SU-DHL-6 (cell line): ENCODE measurements around the gene SNIP1.
"Not testable (repeated sequence)": the region's sequence is repeated elsewhere in the genome, so short reads cannot be mapped to it uniquely, and the experiment has no call there.

ENCODE experiments used
- H2AFZ ChIP-seq: fragments of 200-600 bp; sonication (generic); 2 replicates; pipeline ENCODE4 v1.6.1; 2014; ENCODE audit warnings: low read depth, mild to moderate bottlenecking, moderate library complexity, mixed read lengths, antibody characterized with exemption, low read length; ENCODE audit not compliant: severe bottlenecking
- H3F3A ChIP-seq: fragments of 200-600 bp; shearing (Covaris generic); 2 replicates; pipeline ENCODE4 v1.6.0; 2016; ENCODE audit warnings: antibody characterized with exemption, mild to moderate bottlenecking; ENCODE audit not compliant: insufficient read depth
- H3K27ac ChIP-seq: fragments of 200-600 bp; sonication (generic); 2 replicates; pipeline ENCODE4 v1.5.1; 2016; ENCODE audit warnings: low read depth, mild to moderate bottlenecking, low read length, moderate library complexity, mixed read lengths
- H3K27me3 ChIP-seq: fragments of 200-600 bp; sonication (generic), shearing (Covaris generic); 2 replicates; pipeline ENCODE4 v1.6.0; 2014; ENCODE audit warnings: mild to moderate bottlenecking, low read length
- H3K36me3 ChIP-seq: fragments of 200-600 bp; sonication (generic); 2 replicates; pipeline ENCODE4 v1.6.1; 2014; ENCODE audit warnings: mild to moderate bottlenecking, low read length, mixed read lengths
- H3K4me2 ChIP-seq: fragments of 300-600, 200-600 bp; shearing (Covaris generic), sonication (generic); 2 replicates; pipeline ENCODE4 v1.6.0; 2014; ENCODE audit warnings: low read length, low read depth, mild to moderate bottlenecking; ENCODE audit not compliant: poor library complexity, severe bottlenecking
- H3K4me3 ChIP-seq: fragments of 200-600 bp; sonication (generic); 2 replicates; pipeline ENCODE4 v1.5.1; 2014; ENCODE audit warnings: antibody characterized with exemption, low read length, mild to moderate bottlenecking, mixed read lengths; ENCODE audit not compliant: insufficient read depth, poor library complexity, severe bottlenecking
- H3K79me2 ChIP-seq: fragments of 200-600 bp; sonication (generic); 2 replicates; pipeline ENCODE4 v1.6.1; 2014; ENCODE audit warnings: mild to moderate bottlenecking, low read length, moderate library complexity; ENCODE audit not compliant: insufficient read depth
- H3K9ac ChIP-seq: fragments of 200-600 bp; sonication (generic); 2 replicates; pipeline ENCODE4 v1.7.0; 2014; ENCODE audit warnings: mild to moderate bottlenecking, low read length
- H3K9me2 ChIP-seq: fragments of 200-600 bp; sonication (generic); replicated peaks from 2 replicates; pipeline ENCODE4 v1.6.1; 2014; ENCODE audit warnings: low read length; ENCODE audit not compliant: insufficient read depth
- H3K9me3 ChIP-seq: fragments of 200-600 bp; sonication (generic); 2 replicates; pipeline ENCODE4 v1.6.1; 2014; ENCODE audit warnings: low read length, mixed read lengths; ENCODE audit not compliant: insufficient read depth
- H4K20me1 ChIP-seq: fragments of 200-600 bp; sonication (generic); 2 replicates; pipeline ENCODE4 v1.6.1; 2014; ENCODE audit warnings: low read depth, mild to moderate bottlenecking, antibody characterized with exemption, low read length, moderate library complexity, mixed read lengths
- CTCF ChIP-seq: fragments of 200-600 bp; sonication (generic); IDR thresholded peaks from one replicate; pipeline ENCODE4 v1.5.1; 2017; ENCODE audit warnings: antibody characterized with exemption, mild to moderate bottlenecking, low read length, moderate library complexity; ENCODE audit not compliant: insufficient read depth, poor library complexity, severe bottlenecking
- EZH2phosphoT487 ChIP-seq: fragments of 200-600 bp; sonication (generic), shearing (Covaris generic); conservative IDR thresholded peaks from 2 replicates; pipeline ENCODE4 v1.6.1; 2018; ENCODE audit warnings: mild to moderate bottlenecking, antibody characterized with exemption, low read length, moderate library complexity, mixed read lengths

Gene SNIP1

GRCh38 chr1:37593726-37594125 lies 39.6 kb upstream of the SNIP1 start:
- H3K27me3 ChIP-seq: no peaks in the 10 kb centered on the region
- no peaks in the 10 kb centered on the region for H3K9me3 ChIP-seq
- no peak overlapping the region for H3K9ac ChIP-seq
- H3K36me3 ChIP-seq: peaks cover 26% of the 10 kb centered on the region; the same call in 1 of the 2 replicates
- H3K4me2 ChIP-seq: peak overlapping the region; percentile 82
- H3F3A ChIP-seq: no peaks in the 10 kb centered on the region
- H3K79me2 ChIP-seq: peaks cover 41% of the 10 kb centered on the region
- TF ChIP-seq CTCF: no peak
- TF ChIP-seq EZH2phosphoT487: no peak
- no peak overlapping the region for H2AFZ ChIP-seq
- no peak overlapping the region for H3K27ac ChIP-seq
- no peak overlapping the region for H3K4me3 ChIP-seq
- peaks cover 6% of the 10 kb centered on the region; the same call in 1 of the 2 replicates for H4K20me1 ChIP-seq
- no peaks in the 10 kb centered on the region for H3K9me2 ChIP-seq

GRCh38 chr1:37588939-37589338 lies 34.8 kb upstream of the SNIP1 start:
- no peaks in the 10 kb centered on the region for H3K9me3 ChIP-seq
- peaks cover 24% of the 10 kb centered on the region for H3K79me2 ChIP-seq
- no peak overlapping the region for H2AFZ ChIP-seq
- no peak overlapping the region for H3K27ac ChIP-seq
- no peak overlapping the region for H3K9ac ChIP-seq
- H3K9me2 ChIP-seq: no peaks in the 10 kb centered on the region
- H3K4me2 ChIP-seq: no peak overlapping the region
- peaks cover 52% of the 10 kb centered on the region; the same call in 1 of the 2 replicates for H3K36me3 ChIP-seq
- H3K4me3 ChIP-seq: no peak overlapping the region
- TF ChIP-seq CTCF (no peak), EZH2phosphoT487 (no peak)
- no peaks in the 10 kb centered on the region for H3F3A ChIP-seq
- no peaks in the 10 kb centered on the region for H3K27me3 ChIP-seq
- H4K20me1 ChIP-seq: peaks cover 3% of the 10 kb centered on the region; the same call in 1 of the 2 replicates

- not testable (repeated sequence) for H3F3A ChIP-seq, H3K27ac ChIP-seq, H3K4me3 ChIP-seq, H3K9me3 ChIP-seq, H3K9ac ChIP-seq, H3K27me3 ChIP-seq, H3K4me2 ChIP-seq, H4K20me1 ChIP-seq, H2AFZ ChIP-seq, H3K79me2 ChIP-seq, H3K9me2 ChIP-seq
- H3K36me3 ChIP-seq: peaks cover 51% of the 10 kb centered on the region
Measured at GRCh38 chr1:37584544-37584943, 30.5 kb upstream of the SNIP1 start.

GRCh38 chr1:37575692-37576091 lies 21.6 kb upstream of the SNIP1 start:
- Histone ChIP-seq H2AFZ (no peak overlapping the region), H3K27ac (no peak overlapping the region), H3K27me3 (no peaks in the 10 kb centered on the region), H3K4me2 (no peak overlapping the region), H4K20me1 (no peaks in the 10 kb centered on the region), H3K36me3 (peaks cover 37% of the 10 kb centered on the region), H3K79me2 (no peaks in the 10 kb centered on the region), H3F3A (no peaks in the 10 kb centered on the region), H3K9me2 (no peaks in the 10 kb centered on the region), H3K9ac (no peak overlapping the region), H3K9me3 (no peaks in the 10 kb centered on the region), H3K4me3 (no peak overlapping the region)
- TF ChIP-seq CTCF (no peak), EZH2phosphoT487 (no peak)
